SK-N-SH (cell line): Measurements from ENCODE around the gene ALDH1L1. TPM values are rescaled to one million over a fixed set of nuclear protein-coding genes. Genes with fewer than 3 reads are reported as not detected.
A peak's percentile ranks its signal among the peaks of the same experiment; 100 is the strongest.

ENCODE experiments used
- CTCF ChIA-PET: fragments of 300-600, 350-600 bp; formaldehyde crosslinking; extraction: SDS; loops from one replicate; lab custom pipeline; 2021; lab: Yijun Ruan, JAX
- POLR2A ChIA-PET: fragments of 350-600 bp; sonication (Branson Sonifier 250); formaldehyde crosslinking; extraction: SDS; loops from one replicate; lab custom pipeline; 2020; ENCODE audit warnings: antibody characterized with exemption, inconsistent platforms; lab: Yijun Ruan, JAX
- DNase-seq: peaks from one replicate; pipeline ENCODE4 v3.0.0; 2012
- H2AFZ ChIP-seq: fragments of 200-600 bp; sonication (generic); 2 replicates; pipeline ENCODE4 v1.8.1; 2016; ENCODE audit warnings: antibody characterized with exemption, mild to moderate bottlenecking, low read depth
- H3F3A ChIP-seq: fragments of 200-600 bp; sonication (generic); replicated peaks from 2 replicates; pipeline ENCODE3; 2016; ENCODE audit warnings: antibody characterized with exemption, mild to moderate bottlenecking; ENCODE audit not compliant: insufficient read depth
- H3K27ac ChIP-seq, 2 experiments: fragments of 200-500 bp in 1 of 2; fragments of 200-600 bp in 1 of 2; sonication (Bioruptor generic) in 1 of 2; sonication (generic), shearing (Covaris generic) in 1 of 2; 2 replicates each; pipeline versions ENCODE4 v1.5.1 to v1.6.1; 2014 to 2016; ENCODE audit warnings: low read depth in 2 of 2, inconsistent platforms in 1 of 2, low read length in 1 of 2, mild to moderate bottlenecking in 1 of 2, mixed read lengths in 1 of 2
- H3K27me3 ChIP-seq: fragments of 200-600 bp; sonication (generic), shearing (Covaris generic); 2 replicates; pipeline ENCODE4 v1.6.1; 2016; ENCODE audit warnings: mixed run types; ENCODE audit not compliant: insufficient read depth
- H3K36me3 ChIP-seq, 2 experiments: fragments of 200-500 bp in 1 of 2; fragments of 200-600 bp in 1 of 2; sonication (Bioruptor generic) in 1 of 2; sonication (generic) in 1 of 2; replicated peaks in 1 of 2; 2 replicates each; pipeline versions ENCODE3 to v1.5.1; 2014 to 2016; ENCODE audit warnings: low read length in 1 of 2, mild to moderate bottlenecking in 1 of 2; ENCODE audit not compliant: insufficient read depth in 2 of 2, control insufficient read depth in 1 of 2
- H3K4me1 ChIP-seq, 2 experiments: fragments of 200-500 bp in 1 of 2; fragments of 200-600 bp in 1 of 2; sonication (Bioruptor generic) in 1 of 2; sonication (generic), shearing (Covaris generic) in 1 of 2; 2 replicates each; pipeline versions ENCODE4 v1.5.1 to v1.6.1; 2014 to 2016; ENCODE audit warnings: low read depth in 1 of 2, low read length in 1 of 2, mixed run types in 1 of 2; ENCODE audit not compliant: insufficient read depth in 2 of 2, control insufficient read depth in 1 of 2
- H3K4me2 ChIP-seq: fragments of 200-600 bp; sonication (generic), shearing (Covaris generic); 2 replicates; pipeline ENCODE4 v1.6.1; 2017; ENCODE audit warnings: mixed run types
- H3K4me3 ChIP-seq, 2 experiments: fragments of 200-500 bp in 1 of 2; fragments of 200-600 bp in 1 of 2; sonication (Bioruptor generic) in 1 of 2; sonication (generic), shearing (Covaris generic) in 1 of 2; 2 replicates each; pipeline versions ENCODE4 v1.5.1 to v1.8.1; 2014 to 2016; ENCODE audit warnings: low read depth in 2 of 2, inconsistent platforms in 1 of 2, low read length in 1 of 2, mild to moderate bottlenecking in 1 of 2, mixed read lengths in 1 of 2, moderate library complexity in 1 of 2
- H3K79me2 ChIP-seq: fragments of 200-600 bp; sonication (generic); 2 replicates; pipeline ENCODE4 v1.8.1; 2017; ENCODE audit warnings: mild to moderate bottlenecking; ENCODE audit not compliant: insufficient read depth
- H3K9ac ChIP-seq: fragments of 200-600 bp; sonication (generic); 2 replicates; pipeline ENCODE4 v1.6.1; 2017; ENCODE audit warnings: mixed run types
- H3K9me2 ChIP-seq: fragments of 200-600 bp; sonication (generic); 2 replicates; pipeline ENCODE4 v1.6.1; 2017; ENCODE audit warnings: mixed run types
- H3K9me3 ChIP-seq: fragments of 200-600 bp; sonication (generic); 2 replicates; pipeline ENCODE4 v1.6.1; 2017; ENCODE audit warnings: mixed run types, mild to moderate bottlenecking, moderate library complexity
- H4K20me1 ChIP-seq: fragments of 200-600 bp; sonication (generic); 2 replicates; pipeline ENCODE4 v1.6.1; 2017; ENCODE audit warnings: mild to moderate bottlenecking, mixed run types; ENCODE audit not compliant: insufficient read depth
- CHD2 ChIP-seq: fragments of 150-350 bp; IDR thresholded peaks from 2 replicates; pipeline ENCODE4 v1.6.1; 2018; ENCODE audit warnings: low read length; ENCODE audit not compliant: partially characterized antibody
- ELF1 ChIP-seq: IDR thresholded peaks from 2 replicates; pipeline ENCODE4 v1.4.0; 2012
- EP300 ChIP-seq, 2 experiments: IDR thresholded peaks; 2 replicates each; pipeline versions ENCODE4 v1.4.0 to v1.6.1; 2012; ENCODE audit warnings: borderline replicate concordance in 1 of 2, low read depth in 1 of 2, low read length in 1 of 2
- FOXJ3 ChIP-seq: sonication (generic); formaldehyde crosslinking; IDR thresholded peaks from 2 replicates; pipeline ENCODE4 v1.5.1; 2020; ENCODE audit warnings: mild to moderate bottlenecking, missing genetic modification reagents
- GATA2 ChIP-seq: sonication (generic); formaldehyde crosslinking; IDR thresholded peaks from 2 replicates; pipeline ENCODE4 v1.5.0; 2020; ENCODE audit warnings: mild to moderate bottlenecking, missing genetic modification reagents
- IRF3 ChIP-seq: fragments of 150-350 bp; IDR thresholded peaks from 2 replicates; pipeline ENCODE4 v1.6.1; 2016; ENCODE audit warnings: mild to moderate bottlenecking, low read depth, low read length
- JUND ChIP-seq: IDR thresholded peaks from 2 replicates; pipeline ENCODE4 v1.4.0; 2012
- MEF2A ChIP-seq: IDR thresholded peaks from 2 replicates; pipeline ENCODE4 v1.4.0; 2012; ENCODE audit warnings: low read depth, borderline replicate concordance
- MXI1 ChIP-seq: IDR thresholded peaks from 2 replicates; pipeline ENCODE4 v1.6.1; 2012; ENCODE audit warnings: mild to moderate bottlenecking, low read depth, low read length, improper control_type of control experiment
- NRF1 ChIP-seq: IDR thresholded peaks from 2 replicates; pipeline ENCODE4 v1.6.1; 2012; ENCODE audit warnings: low read depth, mild to moderate bottlenecking, low read length
- REST ChIP-seq: IDR thresholded peaks from 2 replicates; pipeline ENCODE4 v1.6.1; 2012; ENCODE audit warnings: mild to moderate bottlenecking, low read depth, low read length, moderate library complexity
- RFX5 ChIP-seq: IDR thresholded peaks from 2 replicates; pipeline ENCODE4 v1.6.1; 2012; ENCODE audit warnings: mild to moderate bottlenecking, improper control_type of control experiment, low read length
- SIN3A ChIP-seq: IDR thresholded peaks from 2 replicates; pipeline ENCODE4 v1.6.1; 2012; ENCODE audit warnings: low read depth, mild to moderate bottlenecking, low read length, moderate library complexity, borderline replicate concordance
- SMC3 ChIP-seq: IDR thresholded peaks from 2 replicates; pipeline ENCODE4 v1.6.1; 2012; ENCODE audit warnings: low read depth, low read length, improper control_type of control experiment
- USF2 ChIP-seq: fragments of 150-350 bp; IDR thresholded peaks from 2 replicates; pipeline ENCODE4 v1.6.1; 2017; ENCODE audit warnings: antibody characterized with exemption, low read length, low read depth, borderline replicate concordance
- WGBS: methylation state at CpG from one replicate; pipeline ENCODE4 v1.1.6; 2017; ENCODE audit warnings: low lambda C conversion rate; 5-methylcytosine and 5-hydroxymethylcytosine counted together
- polyA plus RNA-seq, 3 experiments: library from polyadenylated mRNA; depleted of rRNA; stranded (reverse); fragments of >200 nt; gene quantifications; 2 replicates each; pipeline ENCODE4 v1.2.3, GENCODE V29; 2012
- TF ChIP-seq, protein P1 (sequence below): IDR thresholded peaks from 2 replicates; pipeline ENCODE4; 2012
- TF ChIP-seq, protein P2 (sequence below): IDR thresholded peaks from 2 replicates; pipeline ENCODE4 v1.4.0; 2012; ENCODE audit warnings: low read depth

The ALDH1L1 gene
- polyA plus RNA-seq, 1 of the 3 experiments (the other 2 are of a cell fraction): not detected

DNA sequence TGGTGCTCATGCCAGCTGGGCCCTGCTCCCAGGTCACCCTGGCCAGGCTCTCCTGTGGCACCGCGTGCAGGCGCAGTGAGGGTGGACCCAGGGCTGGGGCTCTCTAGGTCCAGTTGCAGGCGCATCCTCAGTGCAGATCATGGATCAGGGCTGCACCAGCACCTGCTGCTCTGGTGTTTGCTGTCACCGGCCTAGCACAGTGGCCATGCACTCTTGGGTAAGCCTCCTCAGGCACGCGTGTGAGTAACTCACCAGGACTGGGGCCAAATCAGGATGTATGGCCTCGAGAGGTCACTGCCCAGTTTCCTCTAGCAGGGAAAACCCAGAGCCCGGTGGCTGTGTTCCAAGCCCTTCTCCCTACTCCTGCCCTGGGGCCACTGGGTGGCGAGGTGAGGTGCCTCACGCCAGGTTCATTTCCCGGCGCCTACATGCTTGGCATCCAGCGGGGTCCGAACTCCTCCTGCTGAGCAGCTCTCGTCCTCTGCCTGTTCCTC lies 50.9 kb downstream of the ALDH1L1 start:
- Histone ChIP-seq H3K79me2 (no peaks in the 10 kb centered on the region), H3K9me3 (no peaks in the 10 kb centered on the region), H3K9ac (no peak overlapping the region), H3K36me3 (no peaks in the 10 kb centered on the region), H3K4me3 (no peak overlapping the region), H3K9me2 (no peaks in the 10 kb centered on the region), H3K4me2 (no peak overlapping the region), H3K27ac (no peak overlapping the region), H3F3A (no peaks in the 10 kb centered on the region), H3K27me3 (no peaks in the 10 kb centered on the region), H2AFZ (no peak overlapping the region), H3K4me1 (peaks cover 0 to 20% of the 10 kb centered on the region in 2 experiments; a peak in 1 of 4 replicates), H4K20me1 (no peaks in the 10 kb centered on the region)
- ChIA-PET POLR2A (no interaction called here), CTCF (interaction anchor here (2.1 to 6.3 kb wide), 2 partner anchors 69 to 83 kb away, joined by 7 to 122 read pairs; no protein-coding TSS in a partner anchor)
- TF ChIP-seq NRF1 (no peak), FOXJ3 (CRISPR knock-in tag) (no peak), RFX5 (no peak), SMC3 (no peak), USF2 (no peak), EP300 (IDR thresholded peaks at IDR 0.05; ENCODE audit: borderline replicate concordance in 1 of 2, low read depth in 1 of 2, low read length in 1 of 2) (no peak), JUND (no peak), SIN3A (no peak), MXI1 (no peak), ELF1 (no peak)
- TF ChIP-seq, protein P1, sequence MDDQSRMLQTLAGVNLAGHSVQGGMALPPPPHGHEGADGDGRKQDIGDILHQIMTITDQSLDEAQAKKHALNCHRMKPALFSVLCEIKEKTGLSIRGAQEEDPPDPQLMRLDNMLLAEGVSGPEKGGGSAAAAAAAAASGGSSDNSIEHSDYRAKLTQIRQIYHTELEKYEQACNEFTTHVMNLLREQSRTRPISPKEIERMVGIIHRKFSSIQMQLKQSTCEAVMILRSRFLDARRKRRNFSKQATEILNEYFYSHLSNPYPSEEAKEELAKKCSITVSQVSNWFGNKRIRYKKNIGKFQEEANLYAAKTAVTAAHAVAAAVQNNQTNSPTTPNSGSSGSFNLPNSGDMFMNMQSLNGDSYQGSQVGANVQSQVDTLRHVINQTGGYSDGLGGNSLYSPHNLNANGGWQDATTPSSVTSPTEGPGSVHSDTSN: no peak
- WGBS: 65% methylated on average over 11 of the region's 16 CpGs
- DNase-seq: peak; percentile 29

GRCh38 chr3:126128504-126129397 lies 51.6 kb downstream of the ALDH1L1 start:
- Histone ChIP-seq H3K4me2 (no peak overlapping the region), H3K4me1 (peaks cover 0 to 25% of the 10 kb centered on the region in 2 experiments; a peak in 1 of 4 replicates), H3K36me3 (no peaks in the 10 kb centered on the region), H4K20me1 (no peaks in the 10 kb centered on the region), H3K9me2 (no peaks in the 10 kb centered on the region), H3K79me2 (no peaks in the 10 kb centered on the region), H3K27me3 (no peaks in the 10 kb centered on the region), H3K4me3 (no peak overlapping the region), H3F3A (no peaks in the 10 kb centered on the region), H3K27ac (no peak overlapping the region), H3K9ac (no peak overlapping the region), H3K9me3 (no peaks in the 10 kb centered on the region), H2AFZ (no peak overlapping the region)
- DNase-seq: peak; percentile 11
- WGBS: 23% methylated on average over 3 of the region's 13 CpGs
- CTCF ChIA-PET: interaction anchor here (1.1 to 2.1 kb wide), 2 partner anchors 10 to 84 kb away, joined by 3 to 7 read pairs; no protein-coding TSS in a partner anchor
- POLR2A ChIA-PET: no interaction called here
- TF ChIP-seq CHD2: no peak
- TF ChIP-seq USF2: no peak
- TF ChIP-seq SMC3: no peak
- TF ChIP-seq, protein P2, sequence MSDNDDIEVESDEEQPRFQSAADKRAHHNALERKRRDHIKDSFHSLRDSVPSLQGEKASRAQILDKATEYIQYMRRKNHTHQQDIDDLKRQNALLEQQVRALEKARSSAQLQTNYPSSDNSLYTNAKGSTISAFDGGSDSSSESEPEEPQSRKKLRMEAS: no peak
- TF ChIP-seq REST: no peak
- no peak for TF ChIP-seq NRF1
- TF ChIP-seq IRF3: no peak
- TF ChIP-seq GATA2: no peak
- no peak for TF ChIP-seq MEF2A
